Activated CD8-positive, alpha-beta memory T cell treated with anti-CD3 and anti-CD28 coated beads, Interleukin-2, amount 10 ng/mL, durations not matched to agents 7 days and 5 days (primary cell): ENCODE results near the gene MYLIP. TPM values are rescaled to one million over a fixed set of nuclear protein-coding genes. Genes with fewer than 3 reads are reported as not detected.
A peak's percentile ranks its signal among the peaks of the same experiment; 100 is the strongest.
"Not testable (repeated sequence)": the region's sequence is repeated elsewhere in the genome, so short reads cannot be mapped to it uniquely, and the experiment has no call there.

Experiments
- ATAC-seq: fragments of 150-1000 bp; cut with Tn5 transposase; one replicate; pipeline ENCODE4 v1.10.0; 2021; ENCODE audit warnings: moderate library complexity
- CTCF ChIA-PET: fragments of 350-600 bp; sonication (Branson Sonifier 250); formaldehyde crosslinking; loops from one replicate; lab custom pipeline; 2021; ENCODE audit warnings: antibody characterized with exemption; lab: Charles Lee
- DNase-seq: peaks from one replicate; pipeline ENCODE4 v3.0.0-alpha.2; 2020
- H3K27ac Mint-ChIP-seq: one replicate; pipeline ENCODE4 v1.8.0; 2021; ENCODE audit warnings: mild to moderate bottlenecking, mixed read lengths
- H3K27me3 Mint-ChIP-seq: one replicate; pipeline ENCODE4 v1.8.0; 2021; ENCODE audit warnings: mixed read lengths
- H3K36me3 Mint-ChIP-seq: one replicate; pipeline ENCODE4 v1.8.0; 2021; ENCODE audit warnings: mild to moderate bottlenecking, mixed read lengths
- H3K4me1 Mint-ChIP-seq: one replicate; pipeline ENCODE4 v1.8.0; 2021; ENCODE audit warnings: mixed read lengths
- H3K4me3 Mint-ChIP-seq: one replicate; pipeline ENCODE4 v1.8.0; 2021; ENCODE audit warnings: mild to moderate bottlenecking, moderate library complexity, mixed read lengths
- H3K9me3 Mint-ChIP-seq: one replicate; pipeline ENCODE4 v1.8.0; 2022; ENCODE audit warnings: low read depth, mixed read lengths
- total RNA-seq, 2 experiments: library from RNA; stranded (reverse); gene quantifications; one replicate each; pipeline ENCODE4 v1.2.3, GENCODE V29; 2021

Gene MYLIP
- total RNA-seq, 2 experiments from 2014 or later: 9.1 to 14.8 TPM

GRCh38 chr6:16173167-16173940 is 44.5 kb downstream of the MYLIP start:
- peaks cover 12% of the 10 kb centered on the region for H3K27me3 Mint-ChIP-seq
- H3K9me3 Mint-ChIP-seq: no peaks in the 10 kb centered on the region
- H3K36me3 Mint-ChIP-seq: no peaks in the 10 kb centered on the region
- no peak overlapping the region for H3K4me3 Mint-ChIP-seq
- no peak overlapping the region for H3K27ac Mint-ChIP-seq
- ATAC-seq: no peak
- DNase-seq: no peak
- H3K4me1 Mint-ChIP-seq: peaks cover 16% of the 10 kb centered on the region
- CTCF ChIA-PET: interaction anchor here (0.8 to 3.0 kb wide), 3 partner anchors 8 to 10 kb away, joined by 3 to 13 read pairs (median 4); no protein-coding TSS in a partner anchor

DNA sequence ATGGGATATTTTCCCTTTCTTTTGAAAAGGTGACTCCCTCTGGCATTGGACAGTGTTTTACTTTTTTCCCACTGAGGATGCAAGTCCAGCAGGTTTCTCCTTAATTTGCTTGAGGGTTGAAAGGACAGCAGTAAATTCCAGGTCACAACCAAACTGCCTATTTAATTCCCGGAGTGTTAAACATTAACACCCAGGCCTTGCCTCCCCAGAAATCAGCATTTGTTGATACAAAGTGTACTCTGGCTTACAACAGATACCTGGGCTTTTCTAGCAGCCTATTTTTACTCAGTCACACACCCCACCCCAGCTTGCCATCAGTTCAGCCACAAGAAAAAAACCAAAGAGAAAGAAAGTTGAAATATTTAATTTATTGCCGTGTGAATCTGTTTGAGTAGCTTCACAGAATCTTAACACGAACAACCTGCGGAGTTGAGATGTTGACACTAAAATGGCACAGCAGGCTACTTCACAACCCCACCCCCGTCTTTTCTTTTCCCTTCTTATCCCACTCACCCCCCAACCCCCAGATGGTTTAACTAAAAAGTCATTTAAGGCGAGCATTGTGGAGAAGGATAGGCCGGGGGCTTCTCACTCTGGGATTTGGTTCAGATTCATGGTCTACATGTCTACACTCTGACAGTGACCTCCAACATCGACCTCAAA is 45.7 kb downstream of the MYLIP start:
- H3K27me3 Mint-ChIP-seq: peaks cover 10% of the 10 kb centered on the region
- ATAC-seq (no peak), DNase-seq (no peak)
- H3K9me3 Mint-ChIP-seq: no peaks in the 10 kb centered on the region
- peaks cover 6% of the 10 kb centered on the region for H3K36me3 Mint-ChIP-seq
- H3K27ac Mint-ChIP-seq: no peak overlapping the region
- peaks cover 11% of the 10 kb centered on the region for H3K4me1 Mint-ChIP-seq
- no peak overlapping the region for H3K4me3 Mint-ChIP-seq
- CTCF ChIA-PET: no interaction called here

- Mint-ChIP-seq H3K36me3 (peaks cover 20% of the 10 kb centered on the region), H3K4me1 (peaks cover 24% of the 10 kb centered on the region)
- H3K27me3 Mint-ChIP-seq, H3K9me3 Mint-ChIP-seq, H3K4me3 Mint-ChIP-seq, DNase-seq, ATAC-seq, H3K27ac Mint-ChIP-seq, CTCF ChIA-PET: not testable (repeated sequence)
Observed at GRCh38 chr6:16176600-16176999, 47.7 kb downstream of the MYLIP start.

DNA sequence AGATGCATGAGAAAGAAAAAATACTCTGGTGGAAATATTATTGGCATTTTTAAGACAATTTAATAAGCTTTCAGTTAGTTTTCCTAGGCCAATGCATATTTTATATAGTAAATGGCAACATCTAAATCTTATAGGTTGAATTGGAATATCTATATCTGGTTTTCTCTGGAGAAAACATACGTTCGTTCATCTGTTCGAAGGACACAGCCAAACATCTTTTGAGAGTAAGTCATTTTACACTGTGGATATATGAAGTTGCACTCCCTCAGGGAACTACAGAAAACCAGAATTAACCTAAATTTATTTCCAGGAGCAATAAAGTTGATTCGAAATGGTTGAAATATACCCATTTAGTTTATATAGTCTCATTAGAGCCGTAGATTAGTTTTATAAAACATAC is 49.0 kb downstream of the MYLIP start:
- Mint-ChIP-seq H3K27me3 (peaks cover 2% of the 10 kb centered on the region), H3K4me1 (peaks cover 29% of the 10 kb centered on the region), H3K36me3 (peaks cover 26% of the 10 kb centered on the region), H3K9me3 (peaks cover 11% of the 10 kb centered on the region), H3K27ac (no peak overlapping the region), H3K4me3 (no peak overlapping the region)
- ATAC-seq (no peak), DNase-seq (no peak)
- CTCF ChIA-PET: interaction anchor here (4.0 kb wide), 1 partner anchor 49 kb away, joined by 45 read pairs; the partner anchor contains the start of gene MYLIP

- Mint-ChIP-seq H3K9me3 (peaks cover 11% of the 10 kb centered on the region), H3K27me3 (peaks cover under 1% of the 10 kb centered on the region), H3K4me3 (no peak overlapping the region), H3K36me3 (peaks cover 26% of the 10 kb centered on the region), H3K4me1 (peaks cover 34% of the 10 kb centered on the region), H3K27ac (no peak overlapping the region)
- CTCF ChIA-PET: interaction anchor here (2.8 to 6.0 kb wide), 3 partner anchors 9 to 486 kb away, joined by 12 to 67 read pairs (median 45); partner anchors contain the start of gene MYLIP
- DNase-seq: no peak
- ATAC-seq: no peak
Observed at GRCh38 chr6:16178351-16178750, 49.5 kb downstream of the MYLIP start.

- peaks cover 26% of the 10 kb centered on the region for H3K36me3 Mint-ChIP-seq
- no peak for ATAC-seq
- CTCF ChIA-PET: interaction anchor here (1.6 to 6.0 kb wide), 5 partner anchors 10 to 487 kb away, joined by 6 to 67 read pairs (median 12); partner anchors contain the start of gene MYLIP
- DNase-seq: no peak
- H3K27ac Mint-ChIP-seq: no peak overlapping the region
- H3K9me3 Mint-ChIP-seq: peaks cover 11% of the 10 kb centered on the region
- no peak overlapping the region for H3K4me3 Mint-ChIP-seq
- H3K27me3 Mint-ChIP-seq: no peaks in the 10 kb centered on the region
- peaks cover 38% of the 10 kb centered on the region for H3K4me1 Mint-ChIP-seq
Observed at GRCh38 chr6:16179063-16179462, 50.2 kb downstream of the MYLIP start.

DNA sequence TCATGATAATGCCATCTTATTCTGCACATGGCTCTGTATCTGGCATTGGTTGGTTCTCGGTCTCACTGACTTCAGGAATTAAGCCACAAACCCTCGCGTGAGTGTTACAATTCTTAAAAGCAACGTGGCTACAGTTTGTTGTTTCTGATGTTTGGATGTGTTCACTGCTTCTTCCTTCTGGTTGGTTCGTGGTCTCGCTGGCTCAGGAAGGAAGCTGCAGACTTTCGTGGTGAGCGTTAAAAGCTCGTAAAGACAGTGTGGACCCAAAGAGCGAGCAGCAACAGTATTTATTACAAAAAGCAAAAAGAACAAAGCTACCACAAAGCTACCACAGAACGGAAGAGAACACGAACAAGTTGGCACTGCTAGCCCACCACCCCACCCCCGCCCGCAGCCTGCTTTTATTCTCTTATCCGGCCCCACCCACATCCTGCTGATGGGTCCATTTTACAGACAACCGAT is 51.1 kb downstream of the MYLIP start:
- peak overlapping the region; percentile 97 for H3K27ac Mint-ChIP-seq
- ATAC-seq (peak; percentile 87), DNase-seq (peak; percentile 83)
- H3K36me3 Mint-ChIP-seq: peaks cover 26% of the 10 kb centered on the region
- peak overlapping the region; percentile 48 for H3K4me3 Mint-ChIP-seq
- H3K4me1 Mint-ChIP-seq: peaks cover 35% of the 10 kb centered on the region
- CTCF ChIA-PET: interaction anchor here (0.5 to 6.0 kb wide), 12 partner anchors 11 to 517 kb away, joined by 3 to 67 read pairs (median 5); partner anchors contain the start of gene MYLIP
- peaks cover 11% of the 10 kb centered on the region for H3K9me3 Mint-ChIP-seq
- no peaks in the 10 kb centered on the region for H3K27me3 Mint-ChIP-seq

- ATAC-seq (no peak), DNase-seq (no peak)
- Mint-ChIP-seq H3K27me3 (no peaks in the 10 kb centered on the region), H3K36me3 (peaks cover 26% of the 10 kb centered on the region), H3K4me3 (peak overlapping the region; percentile 48), H3K9me3 (peaks cover 11% of the 10 kb centered on the region), H3K4me1 (peaks cover 35% of the 10 kb centered on the region), H3K27ac (peak overlapping the region; percentile 97)
- CTCF ChIA-PET: interaction anchor here (0.5 to 6.0 kb wide), 13 partner anchors 8 to 518 kb away, joined by 3 to 67 read pairs (median 5); partner anchors contain the start of gene MYLIP
Observed at GRCh38 chr6:16180696-16181438, 52.0 kb downstream of the MYLIP start.

DNA sequence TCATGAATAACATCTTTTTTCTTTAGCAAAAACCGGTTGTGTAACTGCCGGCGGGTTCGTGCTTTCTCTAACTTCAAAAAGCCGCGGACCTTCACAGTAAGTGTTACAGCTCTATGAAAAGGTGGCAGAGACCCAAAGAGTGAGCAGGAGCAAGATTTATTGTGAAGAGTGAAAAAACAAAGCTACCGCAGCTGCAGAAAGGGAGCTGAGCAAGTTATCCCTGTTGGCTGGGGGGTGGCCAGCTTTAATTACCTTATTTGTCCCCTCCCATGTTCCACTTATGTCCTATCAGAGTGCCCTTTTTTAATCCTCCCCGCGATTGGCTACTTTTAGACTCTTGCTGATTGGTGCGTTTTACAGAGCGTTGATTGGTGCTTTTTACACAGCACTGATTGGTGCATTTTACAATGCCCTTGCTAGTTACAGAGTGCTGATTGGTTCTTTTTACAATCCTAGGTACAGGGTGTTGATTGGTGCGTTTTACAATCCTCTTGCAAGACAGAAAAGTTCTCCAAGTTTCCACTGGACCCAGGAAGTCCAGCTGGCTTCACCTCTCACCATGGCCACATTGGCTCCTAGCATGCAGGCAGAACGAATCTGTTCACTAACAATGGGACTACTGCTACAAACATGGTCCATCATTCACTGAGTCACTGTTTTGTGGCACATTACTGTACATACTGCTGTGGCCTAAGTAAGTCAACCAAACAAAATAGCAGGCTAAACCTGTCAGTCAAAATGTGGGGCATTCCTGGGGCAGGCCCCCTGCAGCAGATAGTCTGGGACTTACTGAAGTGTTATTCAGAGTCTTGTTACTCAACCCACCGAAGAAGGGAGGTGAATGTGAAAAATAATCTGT is 52.8 kb downstream of the MYLIP start:
- Mint-ChIP-seq H3K9me3 (peaks cover 11% of the 10 kb centered on the region), H3K27ac (peak overlapping the region; percentile 72), H3K4me1 (peaks cover 35% of the 10 kb centered on the region), H3K27me3 (no peaks in the 10 kb centered on the region), H3K36me3 (peaks cover 26% of the 10 kb centered on the region), H3K4me3 (no peak overlapping the region)
- CTCF ChIA-PET: interaction anchor here (1.1 to 6.0 kb wide), 15 partner anchors 9 to 490 kb away, joined by 3 to 67 read pairs (median 5); partner anchors contain the start of gene MYLIP
- ATAC-seq (no peak), DNase-seq (no peak)

GRCh38 chr6:16183187-16183664 is 54.3 kb downstream of the MYLIP start:
- Mint-ChIP-seq H3K36me3 (peaks cover 26% of the 10 kb centered on the region), H3K4me1 (peaks cover 35% of the 10 kb centered on the region), H3K9me3 (peaks cover 11% of the 10 kb centered on the region), H3K27me3 (peaks cover 8% of the 10 kb centered on the region), H3K4me3 (no peak overlapping the region), H3K27ac (no peak overlapping the region)
- no peak for DNase-seq
- ATAC-seq: no peak
- CTCF ChIA-PET: interaction anchor here (0.6 to 6.0 kb wide), 49 partner anchors 8 to 520 kb away, joined by 3 to 67 read pairs (median 3); partner anchors contain the start of gene MYLIP

- Mint-ChIP-seq H3K4me3 (no peak overlapping the region), H3K4me1 (peaks cover 35% of the 10 kb centered on the region)
- ATAC-seq: no peak
Observed at GRCh38 chr6:16184129-16184528, 55.2 kb downstream of the MYLIP start.

DNA sequence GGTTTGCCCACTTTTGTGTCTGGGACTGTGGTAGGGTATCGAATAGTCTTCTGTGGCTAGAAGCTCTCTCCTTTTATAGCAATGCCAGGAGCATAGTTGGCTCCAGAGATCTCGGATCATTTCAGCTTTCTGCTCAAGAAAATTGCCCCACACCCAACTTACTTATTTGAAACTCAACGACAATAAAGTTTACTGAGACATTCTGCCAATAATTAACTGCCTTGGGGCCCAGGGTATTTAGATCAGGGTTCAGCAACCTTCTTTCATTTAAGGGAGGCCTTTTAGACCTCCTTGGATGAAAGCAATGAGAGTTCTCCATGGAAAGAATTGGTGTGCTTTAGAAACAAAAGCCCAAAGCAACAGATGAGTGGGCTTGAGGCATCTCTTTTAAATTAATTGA is 55.7 kb downstream of the MYLIP start:
- Mint-ChIP-seq H3K36me3 (peaks cover 21% of the 10 kb centered on the region), H3K9me3 (peaks cover 11% of the 10 kb centered on the region), H3K4me1 (peaks cover 33% of the 10 kb centered on the region), H3K27ac (no peak overlapping the region), H3K4me3 (no peak overlapping the region), H3K27me3 (peaks cover 8% of the 10 kb centered on the region)
- CTCF ChIA-PET: interaction anchor here (0.6 to 6.0 kb wide), 5 partner anchors 18 to 493 kb away, joined by 3 to 67 read pairs (median 3); no protein-coding TSS in a partner anchor
- DNase-seq (no peak), ATAC-seq (no peak)

More at GRCh38 chr6:16184129-16184528, 55.2 kb downstream of the MYLIP start:
- Mint-ChIP-seq H3K27ac (no peak overlapping the region), H3K27me3 (peaks cover 8% of the 10 kb centered on the region), H3K36me3 (peaks cover 22% of the 10 kb centered on the region), H3K9me3 (peaks cover 11% of the 10 kb centered on the region)
- CTCF ChIA-PET: interaction anchor here (0.6 to 6.0 kb wide), 9 partner anchors 19 to 492 kb away, joined by 3 to 67 read pairs (median 3); no protein-coding TSS in a partner anchor
- peak; percentile 54 for DNase-seq
